Neural progenitor cell (in vitro differentiated cells): ENCODE measurements around the gene PRKCE. TPM values are rescaled to one million over a fixed set of nuclear protein-coding genes. Genes with fewer than 3 reads are reported as not detected.
A peak's percentile ranks its signal among the peaks of the same experiment; 100 is the strongest.

ENCODE experiments used
- DNase-seq: peaks from one replicate; pipeline ENCODE4 v3.0.0-alpha.2; 2016; ENCODE audit warnings: low spot score
- H2AFZ ChIP-seq: fragments of 200-600 bp; sonication (generic); replicated peaks from 2 replicates; pipeline ENCODE4 v1.6.1; 2016; ENCODE audit warnings: antibody characterized with exemption
- H3F3A ChIP-seq: fragments of 200-600 bp; sonication (generic); 2 replicates; pipeline ENCODE4 v1.6.1; 2016; ENCODE audit warnings: antibody characterized with exemption, low read depth
- H3K27ac ChIP-seq: fragments of 200-600 bp; sonication (generic); 2 replicates; pipeline ENCODE4 v1.5.1; 2016; ENCODE audit warnings: mild to moderate bottlenecking
- H3K27me3 ChIP-seq: fragments of 200-600 bp; sonication (generic); 2 replicates; pipeline ENCODE4 v1.6.1; 2016; ENCODE audit warnings: mild to moderate bottlenecking, moderate library complexity
- H3K36me3 ChIP-seq: fragments of 200-600 bp; sonication (generic); 2 replicates; pipeline ENCODE4 v1.5.1; 2016
- H3K4me1 ChIP-seq: fragments of 200-600 bp; sonication (generic); 2 replicates; pipeline ENCODE4 v1.6.1; 2016; ENCODE audit warnings: mixed run types
- H3K4me2 ChIP-seq: fragments of 200-600 bp; sonication (generic); 2 replicates; pipeline ENCODE4 v1.6.1; 2016
- H3K4me3 ChIP-seq: fragments of 200-600 bp; sonication (generic); 2 replicates; pipeline ENCODE4 v1.5.1; 2016
- H3K79me2 ChIP-seq: fragments of 200-600 bp; sonication (generic); 2 replicates; pipeline ENCODE4 v1.6.1; 2016; ENCODE audit warnings: low read depth
- H3K9ac ChIP-seq: fragments of 200-600 bp; sonication (generic); 2 replicates; pipeline ENCODE4 v1.6.1; 2016
- H3K9me3 ChIP-seq: fragments of 200-600 bp; sonication (generic); 2 replicates; pipeline ENCODE4 v1.5.1; 2016; ENCODE audit warnings: low read depth
- H4K20me1 ChIP-seq: fragments of 200-600 bp; sonication (generic); 2 replicates; pipeline ENCODE4 v1.6.1; 2016; ENCODE audit warnings: low read depth
- H3K27ac Mint-ChIP-seq: 3 replicates; pipeline ENCODE4 v1.8.0; 2021; ENCODE audit warnings: mixed read lengths
- H3K27me3 Mint-ChIP-seq: 2 replicates; pipeline ENCODE4 v1.8.0; 2022; ENCODE audit warnings: low read depth, mild to moderate bottlenecking, inconsistent platforms, moderate library complexity, mixed read lengths; ENCODE audit not compliant: insufficient read depth
- H3K36me3 Mint-ChIP-seq: 3 replicates; pipeline ENCODE4 v1.8.0; 2021; ENCODE audit warnings: mixed read lengths
- H3K4me1 Mint-ChIP-seq: 3 replicates; pipeline ENCODE4 v1.8.0; 2021; ENCODE audit warnings: mixed read lengths
- H3K4me3 Mint-ChIP-seq: 3 replicates; pipeline ENCODE4 v1.8.0; 2021; ENCODE audit warnings: mild to moderate bottlenecking, moderate library complexity, mixed read lengths
- H3K9me3 Mint-ChIP-seq: 3 replicates; pipeline ENCODE4 v1.8.0; 2020; ENCODE audit warnings: mixed read lengths
- EZH2 ChIP-seq: fragments of 200-600 bp; sonication (generic); IDR thresholded peaks from 2 replicates; pipeline ENCODE4 v1.6.1; 2017; ENCODE audit warnings: antibody characterized with exemption, mild to moderate bottlenecking, moderate library complexity
- EZH2phosphoT487 ChIP-seq: fragments of 200-600 bp; sonication (generic); IDR thresholded peaks from 2 replicates; pipeline ENCODE4 v1.6.1; 2017; ENCODE audit warnings: antibody characterized with exemption
- total RNA-seq: library from RNA; depleted of rRNA; stranded (reverse); fragments of >200 nt; gene quantifications from 2 replicates; pipeline ENCODE4 v1.2.3, GENCODE V29; 2015; ENCODE audit warnings: low replicate concordance
- TF ChIP-seq, protein P1 (sequence below): fragments of 200-600 bp; sonication (generic); IDR thresholded peaks from 2 replicates; pipeline ENCODE4 v1.5.1; 2017; ENCODE audit warnings: antibody characterized with exemption, mild to moderate bottlenecking

Gene PRKCE
- total RNA-seq, 1 donor from 2014 or later, result 4.1 TPM

DNA sequence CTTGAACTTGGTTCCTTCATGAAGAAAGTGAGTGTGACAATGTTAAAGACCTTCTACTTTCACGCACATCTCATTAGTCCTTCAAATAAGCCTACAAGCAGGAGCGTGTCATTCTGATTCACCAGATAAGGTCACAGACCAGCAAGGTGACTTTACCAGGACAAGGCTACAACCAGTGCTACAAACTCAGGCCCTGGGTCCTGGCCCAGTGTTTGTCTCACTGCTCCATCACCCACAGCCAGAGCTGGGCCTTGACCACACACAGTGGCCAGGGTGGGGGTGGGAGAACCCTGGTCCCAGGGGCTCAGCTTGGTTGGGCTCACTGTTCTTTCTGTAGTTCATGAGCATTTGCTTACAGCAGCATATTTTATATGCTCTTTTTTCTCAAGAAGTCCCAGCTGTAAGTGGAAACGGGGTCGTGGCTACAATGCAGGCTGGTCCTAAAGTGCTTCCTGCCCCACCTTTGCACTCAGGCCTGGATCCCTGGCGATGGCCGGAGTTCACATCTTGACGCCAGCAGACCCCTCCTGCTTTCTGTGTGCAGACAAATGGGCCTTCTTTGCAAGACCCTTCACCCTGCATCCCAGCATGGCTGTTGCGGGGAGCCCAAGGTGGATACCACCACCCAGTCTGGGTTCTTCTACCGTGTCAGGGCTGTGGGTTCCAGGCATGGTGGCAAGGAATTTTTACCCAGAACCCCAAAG is 492.1 kb downstream of the PRKCE start:
- Histone ChIP-seq H3K36me3 (no peaks in the 10 kb centered on the region), H3K4me3 (no peak overlapping the region), H3K9ac (no peak overlapping the region), H2AFZ (no peak overlapping the region), H4K20me1 (no peaks in the 10 kb centered on the region), H3K79me2 (no peaks in the 10 kb centered on the region), H3K4me2 (no peak overlapping the region), H3K27me3 (no peaks in the 10 kb centered on the region), H3F3A (no peaks in the 10 kb centered on the region), H3K27ac (no peak overlapping the region), H3K4me1 (peaks cover 10% of the 10 kb centered on the region), H3K9me3 (no peaks in the 10 kb centered on the region)
- H3K27ac Mint-ChIP-seq, result no peak overlapping the region
- H3K36me3 Mint-ChIP-seq, result peaks cover 2% of the 10 kb centered on the region
- TF ChIP-seq EZH2 (no peak), EZH2phosphoT487 (no peak)
- TF ChIP-seq, protein P1, sequence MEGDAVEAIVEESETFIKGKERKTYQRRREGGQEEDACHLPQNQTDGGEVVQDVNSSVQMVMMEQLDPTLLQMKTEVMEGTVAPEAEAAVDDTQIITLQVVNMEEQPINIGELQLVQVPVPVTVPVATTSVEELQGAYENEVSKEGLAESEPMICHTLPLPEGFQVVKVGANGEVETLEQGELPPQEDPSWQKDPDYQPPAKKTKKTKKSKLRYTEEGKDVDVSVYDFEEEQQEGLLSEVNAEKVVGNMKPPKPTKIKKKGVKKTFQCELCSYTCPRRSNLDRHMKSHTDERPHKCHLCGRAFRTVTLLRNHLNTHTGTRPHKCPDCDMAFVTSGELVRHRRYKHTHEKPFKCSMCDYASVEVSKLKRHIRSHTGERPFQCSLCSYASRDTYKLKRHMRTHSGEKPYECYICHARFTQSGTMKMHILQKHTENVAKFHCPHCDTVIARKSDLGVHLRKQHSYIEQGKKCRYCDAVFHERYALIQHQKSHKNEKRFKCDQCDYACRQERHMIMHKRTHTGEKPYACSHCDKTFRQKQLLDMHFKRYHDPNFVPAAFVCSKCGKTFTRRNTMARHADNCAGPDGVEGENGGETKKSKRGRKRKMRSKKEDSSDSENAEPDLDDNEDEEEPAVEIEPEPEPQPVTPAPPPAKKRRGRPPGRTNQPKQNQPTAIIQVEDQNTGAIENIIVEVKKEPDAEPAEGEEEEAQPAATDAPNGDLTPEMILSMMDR, result no peak
- no peaks in the 10 kb centered on the region for H3K9me3 Mint-ChIP-seq
- no peak for DNase-seq
- peaks cover 5% of the 10 kb centered on the region for H3K4me1 Mint-ChIP-seq
- no peak overlapping the region for H3K4me3 Mint-ChIP-seq
- H3K27me3 Mint-ChIP-seq, result peaks cover 3% of the 10 kb centered on the region

DNA sequence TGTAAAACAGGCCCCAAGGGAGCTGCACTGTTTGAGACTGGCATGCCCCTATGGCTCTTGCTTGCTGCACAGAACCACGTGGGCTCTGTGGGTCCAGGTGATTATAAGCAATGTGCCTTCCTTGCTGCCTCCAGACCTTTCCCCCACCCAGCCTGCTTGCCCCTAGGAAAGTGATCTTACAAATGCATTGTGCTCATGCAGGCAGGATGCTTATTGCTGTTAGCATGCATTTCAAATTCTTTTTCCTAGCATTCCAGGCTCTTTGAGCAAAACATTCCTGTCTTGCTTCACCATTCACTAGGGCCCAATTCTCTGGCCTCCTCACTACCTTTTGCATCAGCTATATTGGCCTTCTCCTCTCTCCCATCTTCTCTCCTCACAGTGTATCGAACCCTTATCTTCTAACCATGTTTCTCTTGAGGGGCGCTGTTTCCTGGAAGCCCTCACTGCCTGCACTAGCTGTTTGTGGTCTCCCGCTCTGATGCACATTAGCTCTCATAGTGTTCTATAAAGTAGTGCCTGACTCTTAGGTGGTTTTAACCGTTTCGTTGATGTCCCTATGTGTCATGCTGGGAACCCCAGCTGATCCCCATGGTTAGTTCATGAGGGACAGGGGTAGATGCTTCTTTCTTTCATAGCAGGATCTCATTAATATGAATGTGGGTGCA is 492.8 kb downstream of the PRKCE start:
- H3K36me3 ChIP-seq, result no peaks in the 10 kb centered on the region
- no peak overlapping the region for H3K4me3 ChIP-seq
- no peak overlapping the region for H2AFZ ChIP-seq
- H3K27ac ChIP-seq, result no peak overlapping the region
- no peaks in the 10 kb centered on the region for H3F3A ChIP-seq
- DNase-seq, result no peak
- Mint-ChIP-seq H3K4me1 (peaks cover 5% of the 10 kb centered on the region), H3K27ac (no peak overlapping the region), H3K36me3 (peaks cover 2% of the 10 kb centered on the region), H3K9me3 (no peaks in the 10 kb centered on the region), H3K4me3 (no peak overlapping the region), H3K27me3 (peaks cover 3% of the 10 kb centered on the region)
- H3K79me2 ChIP-seq, result no peaks in the 10 kb centered on the region
- H3K4me1 ChIP-seq, result peaks cover 10% of the 10 kb centered on the region
- TF ChIP-seq, protein P1, result no peak
- TF ChIP-seq EZH2 (no peak), EZH2phosphoT487 (no peak)
- H4K20me1 ChIP-seq, result no peaks in the 10 kb centered on the region
- H3K9me3 ChIP-seq, result no peaks in the 10 kb centered on the region
- no peaks in the 10 kb centered on the region for H3K27me3 ChIP-seq
- H3K4me2 ChIP-seq, result no peak overlapping the region
- no peak overlapping the region for H3K9ac ChIP-seq

DNA sequence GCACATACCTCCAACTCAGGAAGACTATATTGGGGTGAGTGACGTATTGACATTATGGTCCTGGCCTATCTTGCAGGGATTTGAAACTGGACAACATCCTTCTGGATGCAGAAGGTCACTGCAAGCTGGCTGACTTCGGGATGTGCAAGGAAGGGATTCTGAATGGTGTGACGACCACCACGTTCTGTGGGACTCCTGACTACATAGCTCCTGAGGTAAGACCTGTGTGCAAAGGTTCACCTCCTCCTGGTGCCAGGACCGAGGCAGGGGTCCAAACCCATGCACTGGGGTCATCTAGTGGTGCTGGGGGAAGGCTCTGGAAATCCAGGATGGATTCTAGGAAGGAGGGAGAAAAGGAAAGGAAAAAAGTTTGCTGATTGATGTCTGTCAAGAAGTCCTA is 493.5 kb downstream of the PRKCE start:
- H4K20me1 ChIP-seq, result no peaks in the 10 kb centered on the region
- H2AFZ ChIP-seq, result no peak overlapping the region
- peaks cover 3% of the 10 kb centered on the region for H3K27me3 Mint-ChIP-seq
- no peaks in the 10 kb centered on the region for H3K79me2 ChIP-seq
- no peaks in the 10 kb centered on the region for H3K36me3 ChIP-seq
- no peaks in the 10 kb centered on the region for H3K27me3 ChIP-seq
- H3K9me3 Mint-ChIP-seq, result no peaks in the 10 kb centered on the region
- no peak overlapping the region for H3K9ac ChIP-seq
- peaks cover 2% of the 10 kb centered on the region for H3K36me3 Mint-ChIP-seq
- no peaks in the 10 kb centered on the region for H3F3A ChIP-seq
- no peaks in the 10 kb centered on the region for H3K9me3 ChIP-seq
- peaks cover 10% of the 10 kb centered on the region for H3K4me1 ChIP-seq
- peaks cover 5% of the 10 kb centered on the region for H3K4me1 Mint-ChIP-seq
- H3K4me2 ChIP-seq, result no peak overlapping the region
- H3K27ac ChIP-seq, result no peak overlapping the region
- TF ChIP-seq EZH2, result no peak
- no peak for TF ChIP-seq EZH2phosphoT487
- no peak overlapping the region for H3K27ac Mint-ChIP-seq
- no peak for DNase-seq
- no peak overlapping the region for H3K4me3 Mint-ChIP-seq
- no peak overlapping the region for H3K4me3 ChIP-seq

DNA sequence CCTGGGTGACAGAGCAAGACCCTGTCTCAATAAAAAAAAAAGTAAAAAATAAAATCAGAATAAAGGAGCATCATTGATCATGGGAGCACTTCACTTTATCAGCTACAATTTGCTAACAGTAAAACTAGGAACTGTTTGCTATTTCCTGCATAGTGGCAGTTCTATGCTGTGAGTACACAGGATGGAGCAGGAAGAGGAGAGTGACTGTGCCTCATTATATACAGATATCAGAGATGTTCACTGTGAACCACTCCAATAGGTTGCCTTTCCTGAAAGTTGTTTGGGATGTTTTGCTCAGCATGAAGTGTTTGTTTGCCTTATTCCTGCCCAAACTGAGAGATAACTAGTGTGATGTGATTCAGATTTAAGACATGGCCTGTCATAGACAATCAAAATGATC is 494.4 kb downstream of the PRKCE start:
- Mint-ChIP-seq H3K27me3 (peaks cover 5% of the 10 kb centered on the region), H3K36me3 (peaks cover 2% of the 10 kb centered on the region), H3K9me3 (no peaks in the 10 kb centered on the region), H3K27ac (no peak overlapping the region), H3K4me1 (peaks cover 5% of the 10 kb centered on the region), H3K4me3 (no peak overlapping the region)
- Histone ChIP-seq H4K20me1 (no peaks in the 10 kb centered on the region), H3K27ac (no peak overlapping the region), H3K9me3 (no peaks in the 10 kb centered on the region), H3K9ac (no peak overlapping the region), H3K79me2 (no peaks in the 10 kb centered on the region), H3K4me1 (peaks cover 10% of the 10 kb centered on the region), H2AFZ (no peak overlapping the region), H3K36me3 (no peaks in the 10 kb centered on the region), H3K4me2 (peak overlapping the region; percentile 47), H3F3A (no peaks in the 10 kb centered on the region), H3K4me3 (no peak overlapping the region), H3K27me3 (no peaks in the 10 kb centered on the region)
- DNase-seq, result no peak
- TF ChIP-seq EZH2 (no peak), EZH2phosphoT487 (no peak)
- TF ChIP-seq, protein P1, result no peak
